TTC549 (cell line): Measurements from ENCODE around the gene TMEM179.
"Not testable (repeated sequence)": the region's sequence is repeated elsewhere in the genome, so short reads cannot be mapped to it uniquely, and the experiment has no call there.

Source experiments
- FAIRE-seq: peaks from 2 replicates; lab custom pipeline; 2012; peaks lifted over from hg19 to GRCh38; lab: Jason Lieb, UNC

The TMEM179 gene

DNA sequence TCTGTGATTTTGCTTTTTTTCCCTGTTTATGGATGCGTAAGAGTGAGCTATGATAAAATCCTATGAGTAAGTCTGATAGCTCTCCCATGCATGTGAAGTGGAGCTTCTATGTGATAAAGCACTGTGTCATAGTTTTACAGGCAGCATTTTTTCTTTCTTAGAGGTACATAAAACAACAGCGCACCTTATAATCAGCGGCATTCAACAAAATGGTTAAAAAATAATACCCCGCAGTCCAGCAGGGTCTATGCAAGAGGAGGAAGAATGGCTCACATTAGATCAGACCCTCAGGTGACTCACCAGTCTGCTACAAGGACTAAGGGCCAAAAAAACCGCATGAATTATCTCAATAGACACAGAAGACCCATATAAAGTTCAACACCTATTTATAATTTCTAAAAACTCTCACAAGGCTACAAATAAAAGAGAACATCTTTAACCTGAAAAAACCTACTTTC lies 33.0 kb upstream of the TMEM179 start:
- FAIRE-seq: no peak

DNA sequence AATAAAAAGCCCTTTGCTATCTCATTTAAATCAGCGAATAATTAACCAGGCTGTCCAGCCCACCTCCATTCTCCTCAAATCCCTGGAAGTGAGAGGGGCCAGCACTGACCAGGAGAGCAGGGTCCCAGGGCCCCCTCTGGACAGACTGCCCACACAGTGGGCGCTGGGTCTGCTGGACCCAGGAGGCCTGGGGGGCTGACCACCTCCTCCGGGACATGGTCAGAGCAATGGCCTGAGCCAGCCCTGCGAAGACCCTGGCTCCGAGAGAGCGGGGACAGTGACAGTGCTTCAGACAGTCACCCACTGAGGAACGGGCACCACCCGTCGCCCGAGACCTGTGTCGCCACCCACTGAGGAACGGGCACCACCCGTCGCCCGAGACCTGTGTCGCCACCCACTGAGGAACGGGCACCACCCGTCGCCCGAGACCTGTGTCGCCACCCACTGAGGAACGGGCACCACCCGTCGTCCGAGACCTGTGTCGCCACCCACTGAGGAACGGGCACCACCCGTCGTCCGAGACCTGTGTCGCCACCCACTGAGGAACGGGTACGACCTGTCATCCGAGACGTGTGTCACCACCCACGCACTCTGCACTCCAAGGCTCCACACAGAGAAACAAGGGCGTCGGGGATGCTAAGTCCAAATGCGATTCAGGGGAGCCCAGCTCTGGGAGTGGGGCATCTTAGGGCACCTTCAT lies 32.4 kb upstream of the TMEM179 start:
- not testable (repeated sequence) for FAIRE-seq

DNA sequence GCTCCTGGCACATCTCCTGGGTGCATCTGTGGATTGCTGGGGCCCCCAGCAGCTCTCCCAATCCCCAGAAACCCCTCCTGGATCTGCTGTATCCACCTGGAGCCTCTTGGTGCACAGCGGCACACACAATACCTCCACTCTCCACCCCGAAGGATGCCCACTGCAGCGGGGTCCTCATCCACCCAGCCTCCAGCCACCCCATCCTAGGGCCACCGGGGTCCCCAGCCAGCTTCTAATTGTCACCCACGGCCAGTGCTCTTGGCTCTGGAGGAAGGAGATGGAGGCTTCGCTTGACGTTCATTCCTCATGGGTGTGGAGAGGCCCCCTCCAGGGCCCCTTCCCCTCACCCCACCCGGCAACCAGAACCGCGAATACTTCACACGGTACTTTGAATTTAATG lies 31.6 kb upstream of the TMEM179 start:
- FAIRE-seq: no peak

DNA sequence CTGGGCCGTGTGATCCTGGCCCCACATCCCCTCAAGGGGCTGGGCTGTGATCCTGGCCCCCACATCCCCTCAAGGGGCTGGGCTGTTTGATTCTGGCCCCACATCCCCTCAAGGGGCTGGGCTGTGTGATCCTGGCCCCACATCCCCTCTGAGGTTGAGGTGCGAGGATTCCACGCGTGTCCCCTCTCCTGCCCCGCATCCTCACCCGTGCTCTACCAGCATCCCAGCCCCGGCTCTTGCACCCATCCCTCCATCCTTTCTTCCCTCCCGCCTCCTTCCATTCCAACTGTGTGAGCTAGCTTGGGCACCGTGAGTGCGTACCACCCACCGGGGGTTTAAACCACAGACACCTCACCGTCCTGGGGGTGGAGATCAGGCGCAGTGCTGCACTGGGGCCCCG lies 31.1 kb upstream of the TMEM179 start:
- no peak for FAIRE-seq

DNA sequence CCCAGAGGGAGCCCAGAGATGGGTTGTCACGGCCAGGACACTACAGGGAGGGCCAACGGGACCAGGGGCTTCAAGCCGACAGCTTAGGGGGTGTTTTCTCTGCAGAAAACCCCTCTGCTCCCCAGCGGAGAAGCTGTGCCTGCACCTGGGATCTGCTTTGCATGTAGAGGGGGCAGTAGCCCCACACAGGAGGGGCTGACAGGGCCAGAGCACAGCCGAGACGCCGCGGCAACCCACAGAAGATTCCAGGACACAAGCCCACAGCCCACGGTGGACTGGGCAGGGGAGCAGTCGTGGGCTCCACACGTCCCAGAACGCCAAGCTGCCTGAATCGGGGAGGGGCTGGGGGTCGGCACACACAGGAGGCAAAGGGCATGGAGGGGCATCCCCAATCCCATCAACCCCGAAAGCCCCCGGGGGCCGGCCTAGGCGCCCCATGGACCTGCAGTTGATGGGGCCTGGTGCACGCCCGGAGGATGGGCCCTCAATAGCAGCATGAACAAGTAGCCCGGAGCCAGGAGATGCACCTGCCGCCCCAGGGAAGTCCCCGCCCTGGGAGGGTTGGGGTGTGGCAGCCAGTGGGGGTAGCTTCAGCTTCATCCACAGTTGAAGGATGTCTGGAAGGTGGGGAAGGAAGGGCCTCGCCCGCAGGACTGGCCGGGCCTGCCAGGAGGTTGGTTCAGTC lies 30.5 kb upstream of the TMEM179 start:
- no peak for FAIRE-seq

DNA sequence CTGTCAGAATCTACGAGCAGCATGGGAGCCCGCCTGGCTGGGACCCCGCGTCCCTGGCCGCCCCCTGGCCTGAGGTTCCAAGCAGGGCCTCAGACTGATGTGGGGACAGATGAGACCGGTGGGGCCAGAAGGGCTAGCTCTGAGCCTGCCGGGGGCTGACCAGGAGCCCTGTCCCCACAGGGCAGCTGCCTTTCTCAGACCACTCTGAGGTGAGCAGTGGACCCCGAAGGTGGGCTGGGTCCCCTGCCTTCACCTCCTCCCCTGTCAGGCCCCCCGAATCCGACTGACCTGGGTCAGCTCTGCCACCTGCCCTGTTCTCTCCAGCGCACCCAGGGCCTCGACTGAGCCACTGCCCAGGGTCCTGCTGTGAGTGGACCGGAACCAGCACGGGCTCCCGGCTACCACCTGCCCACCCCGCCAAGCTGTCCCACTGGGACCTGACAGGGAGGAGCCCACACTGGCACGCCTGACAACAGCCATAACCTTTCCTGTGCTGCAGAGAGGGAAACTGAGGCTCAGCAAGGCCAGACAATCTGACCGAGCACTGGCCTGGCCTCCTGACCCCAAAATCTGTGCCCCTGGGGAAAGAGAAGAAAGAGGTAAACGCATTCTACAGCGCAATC lies 29.7 kb upstream of the TMEM179 start:
- no peak for FAIRE-seq

DNA sequence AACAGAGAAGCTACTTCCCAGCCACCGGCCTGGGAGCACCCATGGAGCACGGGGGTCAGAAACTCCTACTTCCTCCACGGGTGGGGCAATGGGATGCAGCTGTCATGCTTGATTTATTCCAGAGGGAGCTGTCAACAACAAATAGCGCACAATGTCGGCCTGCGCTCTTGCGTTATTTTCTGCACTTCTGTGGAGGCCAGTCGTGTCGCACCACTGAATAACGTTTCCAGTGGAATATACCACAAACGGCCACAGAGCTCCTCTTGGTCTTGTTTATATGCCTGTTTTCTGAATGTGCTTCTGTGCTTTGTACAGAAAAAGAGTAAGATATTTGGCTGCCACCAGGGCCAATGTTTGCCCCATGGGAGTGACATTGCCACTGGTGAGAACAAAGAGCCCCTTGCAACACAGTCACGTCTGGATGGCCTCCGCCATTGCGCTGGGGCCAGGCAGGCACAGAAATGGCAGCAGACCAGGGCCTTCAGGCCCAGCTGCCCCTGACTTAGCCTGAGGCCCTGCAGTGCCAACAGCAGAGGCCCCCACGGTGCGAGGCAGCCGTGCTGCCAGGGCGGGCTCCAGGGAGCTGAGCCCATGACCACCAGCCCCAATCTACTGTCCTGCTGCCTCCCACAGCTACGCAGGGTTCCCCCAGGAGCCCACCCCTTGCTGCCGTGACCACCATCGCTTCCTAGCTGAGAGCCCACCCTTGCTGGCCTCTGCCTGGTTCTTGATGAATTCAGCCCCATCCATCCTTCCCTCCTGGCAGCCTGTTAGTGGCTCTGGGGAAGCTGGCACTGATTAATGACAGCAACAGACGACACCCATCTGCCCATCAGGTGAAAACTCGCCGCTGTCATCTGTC lies 28.9 kb upstream of the TMEM179 start:
- no peak for FAIRE-seq

DNA sequence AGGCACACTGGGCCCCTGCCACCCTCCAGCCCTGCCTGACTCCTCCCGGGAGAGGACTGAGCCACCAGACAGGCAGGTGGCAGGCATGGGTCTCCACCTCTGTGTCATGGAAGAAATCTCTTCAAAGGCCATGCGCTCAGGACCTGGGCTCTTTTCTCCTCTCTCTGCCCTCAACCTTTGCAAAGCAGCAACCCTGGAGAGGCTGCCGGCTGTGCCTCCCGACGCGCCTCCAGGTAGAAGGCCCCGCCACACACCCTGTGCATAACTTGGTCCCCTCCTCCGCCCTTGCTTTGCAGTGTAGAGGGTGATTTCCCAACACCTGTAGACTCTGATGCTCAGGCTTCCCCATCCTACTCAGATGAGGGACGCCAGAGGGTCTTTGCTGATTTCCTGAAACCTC lies 28.2 kb upstream of the TMEM179 start:
- FAIRE-seq: no peak

DNA sequence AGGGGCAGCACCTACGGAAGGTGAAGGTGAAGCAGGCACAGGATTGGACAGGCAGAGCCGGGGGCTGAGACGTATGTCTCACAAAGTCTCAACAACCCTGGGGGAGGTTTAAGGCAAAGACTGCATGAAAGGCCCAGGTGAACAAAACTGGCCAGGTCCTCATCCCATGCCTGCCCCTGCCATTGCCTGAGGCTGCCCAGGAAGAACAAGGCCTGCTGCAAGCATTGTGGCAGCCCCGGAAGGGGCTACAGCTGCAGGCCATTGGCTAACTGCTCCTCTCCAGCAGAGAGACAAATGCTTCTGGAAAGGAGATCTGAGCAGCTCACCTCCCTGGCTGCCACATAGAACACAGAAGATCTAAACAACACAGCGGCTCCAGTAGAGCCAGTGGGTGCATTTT lies 20.4 kb upstream of the TMEM179 start:
- no peak for FAIRE-seq

DNA sequence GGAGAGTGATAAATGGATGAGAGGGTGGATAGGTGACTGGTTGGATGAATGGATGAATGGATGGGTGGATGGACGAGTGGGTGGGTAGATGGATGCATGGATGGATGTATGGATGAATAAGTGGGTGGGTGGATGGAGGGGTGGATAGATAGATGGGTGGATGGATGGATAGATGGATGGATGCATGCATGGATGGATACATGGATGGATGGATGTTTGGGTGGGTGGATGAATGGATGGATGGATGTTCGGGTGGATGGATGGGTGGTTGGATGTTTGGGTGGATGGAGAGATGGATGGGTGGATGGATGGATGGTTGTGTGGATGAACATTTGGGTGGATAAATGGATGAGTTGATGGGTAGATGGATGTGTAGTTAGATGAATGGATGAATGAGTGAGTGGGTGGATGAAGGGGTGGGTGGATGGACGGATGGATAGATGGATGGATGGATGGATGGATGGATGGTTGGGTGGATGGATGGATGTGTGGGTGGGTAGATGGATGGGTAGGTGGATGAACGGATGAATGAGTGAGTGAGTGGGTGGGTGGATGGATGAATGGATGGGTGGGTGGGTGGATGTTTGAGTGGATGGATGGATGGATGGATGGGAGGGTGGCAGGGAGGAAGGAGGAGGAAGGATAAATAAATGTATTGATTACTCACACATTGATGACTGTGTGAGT lies 9.7 kb upstream of the TMEM179 start:
- no peak for FAIRE-seq

DNA sequence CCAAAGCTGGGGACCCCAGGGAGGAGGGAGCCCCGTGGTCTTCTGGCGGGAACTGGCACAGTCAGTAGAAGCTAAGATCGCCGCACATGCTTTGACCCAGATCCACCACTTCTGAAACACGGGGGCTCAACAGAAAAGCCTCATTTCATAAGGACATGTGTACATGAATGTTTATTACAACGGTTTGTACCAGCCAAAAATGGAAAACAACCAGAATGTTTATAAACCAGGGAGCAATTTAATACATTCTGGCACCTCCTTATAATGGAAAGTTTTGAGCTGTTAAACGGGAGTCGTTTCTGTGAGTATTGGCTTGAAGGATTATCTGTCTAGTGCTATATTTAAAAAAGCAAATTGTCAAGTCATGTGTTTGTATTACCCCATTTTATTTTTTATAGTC lies 7.3 kb upstream of the TMEM179 start:
- no peak for FAIRE-seq

DNA sequence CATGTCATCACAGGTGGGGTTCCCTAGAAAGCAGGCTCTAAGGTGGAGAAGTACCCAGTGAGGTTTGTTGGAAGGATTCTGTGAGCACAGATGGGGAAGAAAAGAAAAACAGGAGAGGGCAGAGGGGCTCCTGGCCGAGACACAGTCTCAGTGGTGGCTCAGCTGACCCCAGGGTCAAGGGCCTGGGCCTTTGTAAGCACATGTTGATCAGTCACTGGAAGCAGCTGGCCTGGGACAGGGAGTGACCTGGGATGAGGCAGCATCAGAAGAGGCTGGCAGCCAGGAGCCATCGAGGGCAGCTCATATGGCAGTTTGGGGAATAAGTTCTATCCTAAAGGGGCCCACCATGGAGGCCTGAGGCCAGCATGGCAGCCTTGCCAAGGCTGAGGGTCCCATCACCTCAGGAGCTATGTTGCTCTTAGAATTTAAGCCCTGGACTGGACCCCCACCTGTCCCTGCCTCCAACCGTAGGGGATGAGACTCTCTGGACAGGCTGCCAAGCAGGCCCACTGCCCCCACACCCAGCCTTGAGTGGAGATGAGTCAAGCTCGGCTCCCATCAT lies 6.3 kb upstream of the TMEM179 start:
- no peak for FAIRE-seq

DNA sequence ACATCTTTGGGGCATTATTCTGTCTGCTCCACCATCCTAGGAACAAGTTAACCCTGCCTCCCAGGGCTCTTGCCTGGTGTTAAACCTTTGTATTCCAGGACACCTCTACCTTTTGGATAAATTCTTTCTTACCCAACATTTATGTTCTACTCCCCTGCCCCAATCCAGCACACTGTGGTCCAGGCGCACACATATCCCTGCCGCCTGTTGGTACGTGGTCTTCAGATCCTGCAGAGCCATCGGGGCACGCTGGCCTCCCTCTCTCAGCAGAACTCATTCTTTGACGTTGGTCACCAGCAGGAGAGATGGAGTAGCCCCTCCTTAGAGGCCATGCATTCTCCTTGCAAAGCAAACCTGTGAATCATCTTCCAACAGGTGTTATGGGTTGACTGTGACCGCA lies 5.1 kb upstream of the TMEM179 start:
- FAIRE-seq: no peak

DNA sequence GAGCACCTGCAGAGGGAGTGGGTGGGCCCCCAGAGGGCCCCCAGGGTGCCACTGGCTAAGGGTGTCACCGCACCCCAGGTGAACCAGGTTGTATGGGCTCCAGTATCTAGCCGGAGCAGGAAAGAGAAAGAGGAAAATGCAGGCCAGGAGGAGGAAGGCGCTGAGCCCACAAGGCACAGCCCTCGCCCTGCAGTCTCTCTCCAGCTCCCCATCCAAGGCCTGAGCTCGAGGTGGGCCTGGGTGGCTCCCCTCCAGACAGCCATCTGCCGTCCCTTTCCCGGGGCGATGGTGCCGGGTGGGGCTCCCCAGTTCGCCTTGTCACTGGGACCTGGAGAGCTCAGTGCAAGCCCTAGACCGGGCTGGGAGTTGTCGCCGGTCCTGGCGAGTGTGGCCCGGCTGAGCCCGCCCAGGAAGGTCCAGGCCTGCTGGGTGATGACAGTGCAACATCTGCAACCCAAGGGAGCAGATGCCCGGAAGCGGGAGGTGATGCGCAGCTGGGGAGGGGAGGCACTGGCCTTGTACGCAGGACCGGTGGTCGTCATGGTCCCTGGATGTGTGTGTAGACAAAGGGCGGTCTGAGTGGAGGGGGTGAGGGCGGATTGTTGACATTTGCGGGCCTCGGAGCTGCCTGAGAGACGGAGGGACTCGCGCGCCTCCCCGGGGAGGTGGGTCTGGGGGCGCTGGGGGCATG lies 716 bp downstream of the TMEM179 start:
- FAIRE-seq: no peak

DNA sequence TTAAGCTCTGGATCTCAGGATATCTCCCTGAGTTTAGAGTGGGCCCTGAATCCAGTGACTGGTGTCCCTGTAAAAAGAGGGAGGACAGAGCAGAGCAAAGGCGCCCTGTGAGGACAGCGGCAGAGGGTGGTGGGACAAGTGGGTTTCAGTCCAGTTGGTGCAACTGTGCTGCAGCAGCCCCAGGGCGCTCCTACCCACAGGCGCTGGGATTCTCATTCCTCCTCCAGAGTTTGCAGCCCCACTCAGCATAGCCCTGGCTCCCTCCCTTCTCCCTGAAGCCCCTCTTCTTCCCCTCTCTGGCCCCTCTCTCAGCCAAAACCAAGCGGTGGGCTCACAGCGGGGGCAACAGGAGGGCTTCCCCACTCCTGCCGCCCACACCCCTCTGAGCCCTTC lies 1.6 kb downstream of the TMEM179 start:
- no peak for FAIRE-seq

DNA sequence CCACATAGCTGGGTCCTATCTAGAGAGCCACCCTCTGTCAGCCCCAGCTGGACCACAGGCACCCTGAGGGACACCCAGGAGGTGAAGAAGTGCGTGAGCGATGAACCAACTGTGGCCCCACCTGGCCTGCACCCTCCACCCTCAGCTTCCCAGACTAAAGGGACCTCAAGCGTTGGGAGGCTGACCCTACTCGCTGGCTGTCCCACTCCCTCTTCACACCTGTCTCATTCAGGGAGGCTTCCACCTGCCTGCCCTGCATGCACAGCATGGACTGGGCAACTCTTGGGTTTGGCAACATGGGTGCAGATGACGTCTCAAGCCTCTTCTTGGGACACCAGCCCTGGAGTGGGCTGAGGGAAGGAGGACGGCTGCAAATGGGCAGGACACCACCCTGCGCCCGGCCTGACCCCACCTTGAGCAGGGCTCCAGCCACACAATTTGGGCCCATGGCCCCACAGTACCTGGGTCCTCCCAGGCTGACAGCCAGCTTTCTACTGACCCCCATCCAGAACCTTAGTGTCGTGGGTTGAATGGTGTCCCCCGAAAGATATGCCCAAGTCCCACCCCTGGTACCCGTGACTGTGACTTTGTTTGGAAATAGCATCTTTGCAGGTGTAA lies 2.1 kb downstream of the TMEM179 start:
- FAIRE-seq: no peak

DNA sequence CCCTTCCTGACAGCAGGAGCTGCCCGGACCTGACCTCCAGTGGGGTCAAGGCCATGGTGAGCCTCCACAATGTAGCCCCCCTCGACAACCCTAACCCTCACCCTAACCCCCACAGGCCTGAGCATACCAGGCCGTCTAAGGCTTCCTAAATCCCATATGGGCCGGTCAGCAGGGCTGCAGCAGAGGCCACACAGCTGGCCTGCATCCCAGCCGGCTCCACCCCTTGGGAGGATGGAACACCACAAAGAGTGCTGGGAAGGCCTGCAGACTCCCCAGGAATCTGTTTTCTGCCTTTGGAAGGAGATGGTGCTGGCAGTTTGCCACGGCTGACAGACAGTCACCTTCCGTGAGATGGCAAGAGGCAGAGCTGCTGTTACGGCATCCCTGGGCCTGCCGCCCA lies 2.8 kb downstream of the TMEM179 start:
- FAIRE-seq: no peak

DNA sequence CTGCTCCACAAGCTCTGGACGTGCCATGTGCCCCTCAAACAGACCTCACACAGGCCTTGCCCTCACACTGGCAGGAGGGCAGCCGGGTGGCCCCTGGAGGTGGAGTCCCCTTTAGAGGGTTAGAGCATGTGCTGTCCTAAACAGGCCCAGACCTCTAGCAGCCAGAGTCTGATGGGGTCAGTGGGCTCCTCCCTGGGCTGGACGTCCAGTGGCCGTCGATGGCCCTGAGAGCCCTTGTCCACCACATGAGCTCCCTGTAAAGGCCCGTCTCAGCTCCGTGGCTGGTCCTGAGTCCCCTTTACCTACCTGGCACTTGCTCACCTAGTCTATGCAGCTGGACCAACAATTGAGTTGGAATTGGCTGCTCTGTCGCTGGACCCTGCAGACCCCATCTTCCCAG lies 3.8 kb downstream of the TMEM179 start:
- no peak for FAIRE-seq

DNA sequence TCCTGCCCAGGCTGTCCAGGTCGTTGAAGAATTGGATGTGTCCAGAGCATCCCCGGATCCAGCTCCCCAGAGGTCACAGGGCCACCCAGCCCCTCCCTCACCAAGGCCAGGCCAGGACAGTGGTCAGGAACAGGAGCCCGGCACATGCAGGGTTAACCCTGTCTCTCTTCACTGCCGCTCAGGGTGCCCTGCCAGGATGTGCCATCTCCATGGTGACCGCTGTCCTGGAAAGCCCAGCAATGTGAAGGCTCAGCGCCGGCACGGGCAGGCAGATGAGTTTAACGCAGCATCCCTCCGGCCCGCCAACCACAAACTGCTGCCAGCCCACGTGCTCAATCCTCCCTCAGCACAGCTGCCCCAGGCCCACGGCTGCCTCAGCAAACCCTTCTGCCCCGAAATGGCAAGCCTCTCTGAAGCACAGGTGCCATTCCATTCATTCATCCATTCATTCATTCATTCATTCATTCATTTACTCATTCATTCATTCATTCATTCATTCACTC lies 4.4 kb downstream of the TMEM179 start:
- FAIRE-seq: no peak

DNA sequence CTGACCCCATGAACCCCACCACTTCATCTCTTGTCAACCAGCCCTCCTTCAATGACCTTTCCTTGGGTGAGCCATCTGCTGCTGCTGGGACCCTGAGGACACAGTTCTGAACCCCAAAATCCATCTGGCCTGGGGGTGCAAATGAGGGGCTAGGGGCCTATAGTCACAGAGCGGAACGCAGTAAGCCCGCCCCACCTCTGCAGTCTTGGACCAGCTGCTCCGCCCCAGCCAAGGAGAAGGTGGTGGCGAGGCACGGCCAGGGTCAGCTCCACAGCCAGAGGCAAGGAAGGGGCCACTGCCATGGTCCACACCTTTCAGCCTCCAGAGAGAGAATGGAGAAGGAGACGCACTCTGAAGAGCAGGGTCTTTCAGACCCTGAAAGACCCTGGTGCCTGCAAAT lies 5.1 kb downstream of the TMEM179 start:
- no peak for FAIRE-seq

DNA sequence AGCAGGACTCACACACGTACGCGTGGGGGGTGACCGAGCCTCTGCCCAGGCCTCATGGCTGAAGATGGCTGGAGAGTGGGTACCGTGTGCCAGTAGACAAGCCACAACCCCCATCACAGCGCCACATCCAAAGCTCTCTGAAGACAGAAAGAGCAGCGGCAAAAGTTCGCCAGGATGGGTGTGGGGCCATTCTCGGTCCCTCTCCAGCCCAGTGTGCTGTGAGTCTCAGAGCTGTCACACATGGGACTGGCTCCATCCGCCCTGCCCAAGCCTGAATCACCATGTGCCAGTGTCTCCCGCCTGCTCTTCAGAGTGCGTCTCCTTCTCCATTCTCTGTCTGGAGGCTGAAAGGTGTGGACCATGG lies 5.7 kb downstream of the TMEM179 start:
- no peak for FAIRE-seq
